WERI-Rb-1 (cell line): ENCODE data around the gene FSTL4.

ENCODE experiments used
- DNase-seq: peaks from one replicate; pipeline ENCODE4 v3.0.0-alpha.2; 2020
- H3K27ac ChIP-seq: fragments of 250-450 bp; sonication (Bioruptor Pico); 2 replicates; pipeline ENCODE4 v1.5.1; 2020; ENCODE audit warnings: mild to moderate bottlenecking, moderate library complexity
- H3K27me3 ChIP-seq: fragments of 250-450 bp; sonication (Bioruptor Pico); 2 replicates; pipeline ENCODE4 v1.5.1; 2021; ENCODE audit warnings: mild to moderate bottlenecking, low read depth, moderate library complexity; ENCODE audit not compliant: insufficient read depth, severe bottlenecking
- H3K36me3 ChIP-seq: fragments of 250-450 bp; sonication (Bioruptor Pico); 2 replicates; pipeline ENCODE4 v1.5.1; 2020; ENCODE audit warnings: mild to moderate bottlenecking, moderate library complexity
- H3K4me3 ChIP-seq: 2 replicates; pipeline ENCODE4 v1.5.1; 2011; ENCODE audit warnings: low read depth, mild to moderate bottlenecking, control low read depth, low read length
- H3K9me3 ChIP-seq: fragments of 250-450 bp; sonication (Bioruptor Pico); 2 replicates; pipeline ENCODE4 v1.5.1; 2021; ENCODE audit warnings: mild to moderate bottlenecking, moderate library complexity; ENCODE audit not compliant: severe bottlenecking
- CTCF ChIP-seq: IDR thresholded peaks from 2 replicates; pipeline ENCODE4 v1.5.1; 2011; ENCODE audit warnings: low read depth, mild to moderate bottlenecking, control low read depth, inconsistent platforms, low read length

Gene FSTL4

GRCh38 chr5:133376986-133377385 lies 235.4 kb downstream of the FSTL4 start:
- Histone ChIP-seq H3K4me3 (no peak overlapping the region), H3K27me3 (no peaks in the 10 kb centered on the region), H3K9me3 (no peaks in the 10 kb centered on the region), H3K36me3 (no peaks in the 10 kb centered on the region), H3K27ac (no peak overlapping the region)
- DNase-seq, result no peak
- no peak for TF ChIP-seq CTCF

- no peak for DNase-seq
- H3K4me3 ChIP-seq, result no peak overlapping the region
- no peak for TF ChIP-seq CTCF
- H3K27ac ChIP-seq, result no peak overlapping the region
- no peaks in the 10 kb centered on the region for H3K36me3 ChIP-seq
- no peaks in the 10 kb centered on the region for H3K27me3 ChIP-seq
- H3K9me3 ChIP-seq, result no peaks in the 10 kb centered on the region
Observed at GRCh38 chr5:133373121-133373870, 239.0 kb downstream of the FSTL4 start.

- H3K27me3 ChIP-seq, result no peaks in the 10 kb centered on the region
Observed at GRCh38 chr5:133372293-133372937, 239.9 kb downstream of the FSTL4 start.

GRCh38 chr5:133371371-133372155 lies 240.8 kb downstream of the FSTL4 start:
- no peak for DNase-seq
- no peak overlapping the region for H3K27ac ChIP-seq
- H3K36me3 ChIP-seq, result no peaks in the 10 kb centered on the region
- no peaks in the 10 kb centered on the region for H3K27me3 ChIP-seq
- H3K4me3 ChIP-seq, result no peak overlapping the region
- no peaks in the 10 kb centered on the region for H3K9me3 ChIP-seq
- TF ChIP-seq CTCF, result no peak

More at GRCh38 chr5:133372293-133372937, 239.9 kb downstream of the FSTL4 start:
- no peak for DNase-seq
- H3K9me3 ChIP-seq, result no peaks in the 10 kb centered on the region
- TF ChIP-seq CTCF, result no peak
- no peak overlapping the region for H3K4me3 ChIP-seq
- no peaks in the 10 kb centered on the region for H3K36me3 ChIP-seq
- H3K27ac ChIP-seq, result no peak overlapping the region

- no peak overlapping the region for H3K4me3 ChIP-seq
- no peaks in the 10 kb centered on the region for H3K9me3 ChIP-seq
- H3K27me3 ChIP-seq, result no peaks in the 10 kb centered on the region
- no peak for TF ChIP-seq CTCF
- DNase-seq, result no peak
- H3K27ac ChIP-seq, result no peak overlapping the region
- no peaks in the 10 kb centered on the region for H3K36me3 ChIP-seq
Observed at GRCh38 chr5:133370904-133371303, 241.4 kb downstream of the FSTL4 start.
